H9 (cell line): Measurements from ENCODE around the gene IGFL1. TPM values are rescaled to one million over a fixed set of nuclear protein-coding genes. Genes with fewer than 3 reads are reported as not detected.

ENCODE experiments used
- DNase-seq: peaks from one replicate; pipeline ENCODE4 v3.0.0-alpha.2; 2017
- H2AFZ ChIP-seq: one replicate; pipeline ENCODE4 v1.6.1; 2013; ENCODE audit warnings: mild to moderate bottlenecking, low read length, control low read depth, moderate library complexity
- H2AK5ac ChIP-seq: 2 replicates; pipeline ENCODE4 v1.6.1; 2013; ENCODE audit warnings: low read length, control low read depth, mixed read lengths; ENCODE audit not compliant: insufficient read length
- H2BK120ac ChIP-seq: one replicate; pipeline ENCODE4 v1.6.1; 2013; ENCODE audit warnings: low read depth, mild to moderate bottlenecking, low read length, control low read depth, inconsistent platforms; ENCODE audit not compliant: poor library complexity, severe bottlenecking
- H2BK12ac ChIP-seq: 2 replicates; pipeline ENCODE4 v1.6.1; 2013; ENCODE audit warnings: low read length, control low read depth, mixed read lengths, low read depth; ENCODE audit not compliant: insufficient read length
- H2BK15ac ChIP-seq: 2 replicates; pipeline ENCODE4 v1.6.1; 2013; ENCODE audit warnings: low read depth, low read length, control low read depth
- H2BK20ac ChIP-seq: one replicate; pipeline ENCODE4 v1.6.1; 2013; ENCODE audit warnings: low read depth, mild to moderate bottlenecking, low read length, control low read depth, inconsistent platforms; ENCODE audit not compliant: poor library complexity, severe bottlenecking
- H2BK5ac ChIP-seq: 2 replicates; pipeline ENCODE4 v1.6.1; 2013; ENCODE audit warnings: low read length, control low read depth, mixed read lengths; ENCODE audit not compliant: insufficient read length
- H3K14ac ChIP-seq: 2 replicates; pipeline ENCODE4 v1.6.1; 2013; ENCODE audit warnings: low read length, control low read depth; ENCODE audit not compliant: insufficient read depth
- H3K18ac ChIP-seq: 2 replicates; pipeline ENCODE4 v1.6.1; 2013; ENCODE audit warnings: low read depth, mild to moderate bottlenecking, mixed read lengths, low read length, control low read depth; ENCODE audit not compliant: insufficient read length
- H3K23ac ChIP-seq: 2 replicates; pipeline ENCODE4 v1.6.1; 2013; ENCODE audit warnings: low read length, control low read depth, mixed read lengths, low read depth; ENCODE audit not compliant: insufficient read length
- H3K23me2 ChIP-seq: 2 replicates; pipeline ENCODE4 v1.6.1; 2013; ENCODE audit warnings: low read depth, mild to moderate bottlenecking, mixed read lengths, low read length, control low read depth; ENCODE audit not compliant: insufficient read length, poor library complexity, severe bottlenecking
- H3K27ac ChIP-seq: 2 replicates; pipeline ENCODE4 v1.5.1; 2013; ENCODE audit warnings: low read length, control low read depth, mixed read lengths, low read depth; ENCODE audit not compliant: insufficient read length
- H3K27me3 ChIP-seq: 2 replicates; pipeline ENCODE4 v1.6.1; 2013; ENCODE audit warnings: low read length, control low read depth, inconsistent platforms; ENCODE audit not compliant: insufficient read depth
- H3K4ac ChIP-seq: 2 replicates; pipeline ENCODE4 v1.6.1; 2013; ENCODE audit warnings: low read depth, mild to moderate bottlenecking, control low read depth, inconsistent platforms, low read length, moderate library complexity
- H3K4me1 ChIP-seq: 2 replicates; pipeline ENCODE4 v1.6.1; 2013; ENCODE audit warnings: low read length, control low read depth, inconsistent platforms; ENCODE audit not compliant: insufficient read depth
- H3K4me2 ChIP-seq: 2 replicates; pipeline ENCODE4 v1.6.1; 2013; ENCODE audit warnings: low read length, control low read depth, mixed read lengths; ENCODE audit not compliant: insufficient read length, insufficient read depth
- H3K56ac ChIP-seq: 2 replicates; pipeline ENCODE4 v1.6.1; 2013; ENCODE audit warnings: low read depth, mild to moderate bottlenecking, mixed read lengths, low read length, control low read depth; ENCODE audit not compliant: insufficient read length
- H3K79me1 ChIP-seq: 2 replicates; pipeline ENCODE4 v1.6.1; 2013; ENCODE audit warnings: low read depth, mild to moderate bottlenecking, moderate library complexity, low read length, control low read depth, inconsistent platforms; ENCODE audit not compliant: insufficient read depth, poor library complexity, severe bottlenecking
- H3K79me2 ChIP-seq: 2 replicates; pipeline ENCODE4 v1.6.1; 2013; ENCODE audit warnings: low read length, control low read depth, inconsistent platforms; ENCODE audit not compliant: insufficient read depth
- H3K9ac ChIP-seq: 2 replicates; pipeline ENCODE4 v1.6.1; 2013; ENCODE audit warnings: low read length, control low read depth, mixed read lengths; ENCODE audit not compliant: insufficient read length; ENCODE audit errors: extremely low read depth
- H3K9me3 ChIP-seq: one replicate; pipeline ENCODE4 v1.6.1; 2013; ENCODE audit warnings: low read depth, low read length, inconsistent platforms; ENCODE audit not compliant: control insufficient read depth
- H3T11ph ChIP-seq: one replicate; pipeline ENCODE4 v1.6.1; 2013; ENCODE audit warnings: mild to moderate bottlenecking, low read length, control low read depth, inconsistent platforms
- H4K20me1 ChIP-seq: one replicate; pipeline ENCODE4 v1.6.1; 2013; ENCODE audit not compliant: control insufficient read depth, insufficient read length, insufficient read depth
- H4K5ac ChIP-seq: 2 replicates; pipeline ENCODE4 v1.6.1; 2013; ENCODE audit warnings: low read depth, mild to moderate bottlenecking, mixed read lengths, low read length, control low read depth; ENCODE audit not compliant: insufficient read length
- H4K8ac ChIP-seq: replicated peaks from 2 replicates; pipeline ENCODE4 v1.6.1; 2013; ENCODE audit warnings: low read length, control low read depth, mixed read lengths, low read depth; ENCODE audit not compliant: insufficient read length
- H4K91ac ChIP-seq: 2 replicates; pipeline ENCODE4 v1.6.1; 2013; ENCODE audit warnings: low read depth, mild to moderate bottlenecking, moderate library complexity, mixed read lengths, low read length, control low read depth; ENCODE audit not compliant: insufficient read length
- H3K27ac Mint-ChIP-seq, 3 experiments: 2 replicates in 2 of 3; 3 replicates in 1 of 3; pipeline ENCODE4 v1.8.0; 2020 to 2021; ENCODE audit warnings: mixed read lengths in 3 of 3, mild to moderate bottlenecking in 1 of 3, moderate library complexity in 1 of 3
- H3K27me3 Mint-ChIP-seq: 2 replicates; pipeline ENCODE4 v1.8.0; 2021; ENCODE audit warnings: low read depth, mild to moderate bottlenecking, moderate library complexity, mixed read lengths
- H3K36me3 Mint-ChIP-seq, 3 experiments: 2 replicates in 2 of 3; 3 replicates in 1 of 3; pipeline ENCODE4 v1.8.0; 2020 to 2021; ENCODE audit warnings: low read depth in 3 of 3, mixed read lengths in 3 of 3; ENCODE audit not compliant: insufficient read depth in 1 of 3
- H3K4me1 Mint-ChIP-seq, 2 experiments: 2 replicates each; pipeline ENCODE4 v1.8.0; 2020; ENCODE audit warnings: mixed read lengths in 2 of 2
- H3K4me3 Mint-ChIP-seq, 2 experiments: 2 replicates in 1 of 2; 3 replicates in 1 of 2; pipeline ENCODE4 v1.8.0; 2020 to 2021; ENCODE audit warnings: mild to moderate bottlenecking in 2 of 2, mixed read lengths in 2 of 2, moderate library complexity in 1 of 2
- H3K9me3 Mint-ChIP-seq, 2 experiments: 2 replicates in 1 of 2; 3 replicates in 1 of 2; pipeline ENCODE4 v1.8.0; 2020; ENCODE audit warnings: mild to moderate bottlenecking in 2 of 2, mixed read lengths in 2 of 2, moderate library complexity in 1 of 2
- WGBS: extraction: QIAGEN DNeasy Blood & Tissue Kit; methylation state at CpG from one replicate; pipeline ENCODE4 v1.1.7; 2013; ENCODE audit warnings: missing lambda C conversion rate, low lambda C conversion rate, mixed read lengths; ENCODE audit not compliant: insufficient read length; ENCODE audit errors: extremely low coverage; 5-methylcytosine and 5-hydroxymethylcytosine counted together
- total RNA-seq: library from RNA; stranded (reverse); gene quantifications from 2 replicates; pipeline ENCODE4 v1.2.1, GENCODE V29; 2021
- TF ChIP-seq, protein P1 (sequence below): fragments of 200-600 bp; sonication (generic); conservative IDR thresholded peaks from 3 replicates; pipeline ENCODE4 v1.8.0; 2021; ENCODE audit warnings: antibody characterized with exemption, mild to moderate bottlenecking

The IGFL1 gene
- total RNA-seq, 1 experiment from 2014 or later: not detected

DNA sequence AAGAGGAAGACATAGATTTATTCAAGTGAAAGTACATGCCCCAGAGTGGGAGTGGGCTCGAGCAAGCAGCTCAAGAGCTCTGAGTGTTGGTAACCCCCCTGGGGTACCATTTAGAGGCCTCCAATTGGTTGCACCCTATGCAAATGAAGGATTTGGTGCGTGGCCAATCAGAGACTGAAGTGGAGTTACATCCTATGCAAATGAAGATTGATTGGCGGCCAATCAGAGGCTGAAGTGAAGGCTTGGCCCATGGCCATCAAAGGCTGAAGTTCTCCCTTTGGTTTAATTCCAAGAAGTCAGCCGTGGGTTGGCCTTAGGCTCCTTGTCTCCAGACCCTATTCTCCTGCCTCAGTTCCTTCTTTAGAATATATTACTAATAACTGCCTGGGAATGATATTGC lies 12.9 kb upstream of the IGFL1 start:
- WGBS: no CpG with 5 or more reads among the region's 4 CpGs
- H3K27me3 Mint-ChIP-seq: peaks cover 22% of the 10 kb centered on the region

More for the DNA sequence above, 12.9 kb upstream of the IGFL1 start:
- Histone ChIP-seq H3K79me1 (no peaks in the 10 kb centered on the region), H2BK120ac (no peak overlapping the region), H3K23ac (no peak overlapping the region), H2AK5ac (no peak overlapping the region), H3K18ac (no peak overlapping the region), H3K56ac (no peak overlapping the region), H3K4ac (no peak overlapping the region), H2BK12ac (no peak overlapping the region), H3K23me2 (no peaks in the 10 kb centered on the region), H2BK20ac (no peak overlapping the region), H3K9me3 (no peaks in the 10 kb centered on the region), H4K8ac (no peak overlapping the region), H2AFZ (no peak overlapping the region), H4K20me1 (no peaks in the 10 kb centered on the region), H3K79me2 (no peaks in the 10 kb centered on the region), H2BK15ac (no peak overlapping the region), H3K4me2 (no peak overlapping the region), H4K91ac (no peak overlapping the region), H2BK5ac (no peak overlapping the region), H3K27me3 (no peaks in the 10 kb centered on the region), H3K27ac (no peak overlapping the region), H3K14ac (no peak overlapping the region), H3K9ac (no peak overlapping the region), H3K4me1 (0 out of 2 replicates have a peak, but pooled peaks cover 2% of the 10 kb centered on the region), H4K5ac (no peak overlapping the region), H3T11ph (no peak overlapping the region)
- H3K4me1 Mint-ChIP-seq: peaks cover 16 to 19% of the 10 kb centered on the region in 2 experiments
- TF ChIP-seq, protein P1, sequence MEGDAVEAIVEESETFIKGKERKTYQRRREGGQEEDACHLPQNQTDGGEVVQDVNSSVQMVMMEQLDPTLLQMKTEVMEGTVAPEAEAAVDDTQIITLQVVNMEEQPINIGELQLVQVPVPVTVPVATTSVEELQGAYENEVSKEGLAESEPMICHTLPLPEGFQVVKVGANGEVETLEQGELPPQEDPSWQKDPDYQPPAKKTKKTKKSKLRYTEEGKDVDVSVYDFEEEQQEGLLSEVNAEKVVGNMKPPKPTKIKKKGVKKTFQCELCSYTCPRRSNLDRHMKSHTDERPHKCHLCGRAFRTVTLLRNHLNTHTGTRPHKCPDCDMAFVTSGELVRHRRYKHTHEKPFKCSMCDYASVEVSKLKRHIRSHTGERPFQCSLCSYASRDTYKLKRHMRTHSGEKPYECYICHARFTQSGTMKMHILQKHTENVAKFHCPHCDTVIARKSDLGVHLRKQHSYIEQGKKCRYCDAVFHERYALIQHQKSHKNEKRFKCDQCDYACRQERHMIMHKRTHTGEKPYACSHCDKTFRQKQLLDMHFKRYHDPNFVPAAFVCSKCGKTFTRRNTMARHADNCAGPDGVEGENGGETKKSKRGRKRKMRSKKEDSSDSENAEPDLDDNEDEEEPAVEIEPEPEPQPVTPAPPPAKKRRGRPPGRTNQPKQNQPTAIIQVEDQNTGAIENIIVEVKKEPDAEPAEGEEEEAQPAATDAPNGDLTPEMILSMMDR: no peak
- H3K36me3 Mint-ChIP-seq: no peaks in the 10 kb centered on the region
- H3K27ac Mint-ChIP-seq: no peak overlapping the region
- no peak for DNase-seq
- H3K4me3 Mint-ChIP-seq: no peak overlapping the region
- no peaks in the 10 kb centered on the region; a peak in 2 of 5 replicates for H3K9me3 Mint-ChIP-seq
